ENCODE results near the gene ATP6V0A4.

GRCh38 chr7:138749960-138750359 is 48.0 kb downstream of the ATP6V0A4 start:
- no peak for TF ChIP-seq CTCF (conservative IDR thresholded peaks at IDR 0.05; ENCODE audit: low read depth, low read length)
- TF ChIP-seq EZH2 (IDR thresholded peaks at IDR 0.05; ENCODE audit: borderline replicate concordance, low read depth, low read length, poor library complexity, severe bottlenecking) = no peak

Data from A673 (cell line).